GM21529 (cell line): ENCODE results near the gene KIRREL3.
"Not testable (repeated sequence)": the region's sequence is repeated elsewhere in the genome, so short reads cannot be mapped to it uniquely, and the experiment has no call there.

ENCODE experiments used
- ATAC-seq: cut with Tn5 transposase; IDR thresholded peaks from one replicate; pipeline ENCODE4 v1.9.1; 2021; ENCODE audit not compliant: unreplicated experiment

The KIRREL3 gene

GRCh38 chr11:126378763-126379162, 621.8 kb downstream of the KIRREL3 start:
- ATAC-seq, result no peak

DNA sequence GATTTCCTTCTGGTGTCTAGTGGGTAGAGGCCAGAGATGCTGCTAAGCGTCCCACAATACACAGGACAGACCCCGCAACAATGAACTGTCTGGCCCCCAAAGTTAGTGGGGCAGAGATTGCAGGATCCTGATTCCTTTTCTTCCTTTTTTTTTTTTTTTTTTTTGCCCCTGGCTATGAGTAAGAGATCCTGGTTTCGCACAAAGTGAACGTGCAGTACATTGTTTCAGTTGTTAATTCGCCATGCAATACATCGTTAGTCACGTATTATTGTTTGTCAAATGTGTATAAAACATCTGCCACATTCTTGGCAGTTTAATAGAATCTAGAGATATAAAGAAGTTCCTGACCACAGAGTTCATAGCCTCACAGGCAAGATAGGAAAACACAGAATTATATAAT, 624.8 kb downstream of the KIRREL3 start:
- ATAC-seq, result no peak

DNA sequence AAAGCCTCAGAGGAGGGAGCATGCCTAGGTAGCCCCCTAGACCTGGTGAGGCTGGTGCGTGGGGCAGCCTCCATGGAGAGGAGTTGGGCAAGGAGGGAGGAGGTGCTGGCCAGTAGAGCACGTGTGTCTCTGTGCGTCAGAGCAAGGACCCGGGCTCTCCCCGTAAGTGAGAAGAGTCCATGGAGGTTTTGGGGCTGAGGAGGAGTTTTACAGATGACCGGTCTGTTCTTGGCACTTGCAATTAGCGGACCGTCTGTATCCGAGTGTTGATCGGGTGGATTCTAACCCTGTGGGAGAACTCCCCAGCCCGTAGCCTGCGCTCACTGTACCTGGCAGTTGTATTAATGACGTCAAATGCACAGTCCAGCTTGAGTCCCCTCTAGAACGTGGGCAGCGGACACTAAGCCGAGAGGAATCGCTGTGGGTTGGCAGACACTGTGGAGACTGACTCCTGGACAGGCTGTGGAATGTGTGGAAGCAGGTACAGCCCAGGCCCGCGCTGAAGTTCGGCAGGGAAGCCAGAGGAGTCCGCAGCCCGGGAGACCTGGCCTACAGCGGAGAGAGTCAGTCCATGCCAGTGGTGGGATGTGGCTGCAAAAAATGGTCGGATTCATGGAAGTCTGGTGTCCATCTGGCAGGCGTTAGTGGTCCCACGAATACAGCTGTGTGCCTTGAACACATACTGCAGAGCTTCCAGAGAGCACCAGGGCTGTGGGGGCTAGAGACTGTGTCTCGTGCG, 625.8 kb downstream of the KIRREL3 start:
- not testable (repeated sequence) for ATAC-seq

GRCh38 chr11:126373389-126374066, 627.0 kb downstream of the KIRREL3 start:
- ATAC-seq, result not testable (repeated sequence)
